ENCODE results near the gene KRT36.

GRCh38 chr17:41466988-41467387 is 22.7 kb downstream of the KRT36 start, which contains the start of gene KRT32:
- TF ChIP-seq POLR2AphosphoS5 (IDR thresholded peaks at IDR 0.05; ENCODE audit: low read depth, low read length) (no peak), REST (IDR thresholded peaks at IDR 0.05; ENCODE audit: insufficient read depth in 1 of 2, low read depth in 2 of 2, low read length in 2 of 2) (no peak), TAF1 (IDR thresholded peaks at IDR 0.05; ENCODE audit: borderline replicate concordance, insufficient read depth, low read length) (no peak)

Measured in PFSK-1 (cell line).